SK-N-SH (cell line): ENCODE data around the gene CCDC68. TPM values are rescaled to one million over a fixed set of nuclear protein-coding genes. Genes with fewer than 3 reads are reported as not detected.
A peak's percentile ranks its signal among the peaks of the same experiment; 100 is the strongest.

Source experiments
- CTCF ChIA-PET: fragments of 300-600, 350-600 bp; formaldehyde crosslinking; extraction: SDS; loops from one replicate; lab custom pipeline; 2021; lab: Yijun Ruan, JAX
- POLR2A ChIA-PET: fragments of 350-600 bp; sonication (Branson Sonifier 250); formaldehyde crosslinking; extraction: SDS; loops from one replicate; lab custom pipeline; 2020; ENCODE audit warnings: antibody characterized with exemption, inconsistent platforms; lab: Yijun Ruan, JAX
- DNase-seq: peaks from one replicate; pipeline ENCODE4 v3.0.0; 2012
- H2AFZ ChIP-seq: fragments of 200-600 bp; sonication (generic); 2 replicates; pipeline ENCODE4 v1.8.1; 2016; ENCODE audit warnings: antibody characterized with exemption, mild to moderate bottlenecking, low read depth
- H3F3A ChIP-seq: fragments of 200-600 bp; sonication (generic); replicated peaks from 2 replicates; pipeline ENCODE3; 2016; ENCODE audit warnings: antibody characterized with exemption, mild to moderate bottlenecking; ENCODE audit not compliant: insufficient read depth
- H3K27ac ChIP-seq, 2 experiments: fragments of 200-500 bp in 1 of 2; fragments of 200-600 bp in 1 of 2; sonication (Bioruptor generic) in 1 of 2; sonication (generic), shearing (Covaris generic) in 1 of 2; 2 replicates each; pipeline versions ENCODE4 v1.5.1 to v1.6.1; 2014 to 2016; ENCODE audit warnings: low read depth in 2 of 2, inconsistent platforms in 1 of 2, low read length in 1 of 2, mild to moderate bottlenecking in 1 of 2, mixed read lengths in 1 of 2
- H3K27me3 ChIP-seq: fragments of 200-600 bp; sonication (generic), shearing (Covaris generic); 2 replicates; pipeline ENCODE4 v1.6.1; 2016; ENCODE audit warnings: mixed run types; ENCODE audit not compliant: insufficient read depth
- H3K36me3 ChIP-seq, 2 experiments: fragments of 200-500 bp in 1 of 2; fragments of 200-600 bp in 1 of 2; sonication (Bioruptor generic) in 1 of 2; sonication (generic) in 1 of 2; replicated peaks in 1 of 2; 2 replicates each; pipeline versions ENCODE3 to v1.5.1; 2014 to 2016; ENCODE audit warnings: low read length in 1 of 2, mild to moderate bottlenecking in 1 of 2; ENCODE audit not compliant: insufficient read depth in 2 of 2, control insufficient read depth in 1 of 2
- H3K4me1 ChIP-seq, 2 experiments: fragments of 200-500 bp in 1 of 2; fragments of 200-600 bp in 1 of 2; sonication (Bioruptor generic) in 1 of 2; sonication (generic), shearing (Covaris generic) in 1 of 2; 2 replicates each; pipeline versions ENCODE4 v1.5.1 to v1.6.1; 2014 to 2016; ENCODE audit warnings: low read depth in 1 of 2, low read length in 1 of 2, mixed run types in 1 of 2; ENCODE audit not compliant: insufficient read depth in 2 of 2, control insufficient read depth in 1 of 2
- H3K4me2 ChIP-seq: fragments of 200-600 bp; sonication (generic), shearing (Covaris generic); 2 replicates; pipeline ENCODE4 v1.6.1; 2017; ENCODE audit warnings: mixed run types
- H3K4me3 ChIP-seq, 2 experiments: fragments of 200-500 bp in 1 of 2; fragments of 200-600 bp in 1 of 2; sonication (Bioruptor generic) in 1 of 2; sonication (generic), shearing (Covaris generic) in 1 of 2; 2 replicates each; pipeline versions ENCODE4 v1.5.1 to v1.8.1; 2014 to 2016; ENCODE audit warnings: low read depth in 2 of 2, inconsistent platforms in 1 of 2, low read length in 1 of 2, mild to moderate bottlenecking in 1 of 2, mixed read lengths in 1 of 2, moderate library complexity in 1 of 2
- H3K79me2 ChIP-seq: fragments of 200-600 bp; sonication (generic); 2 replicates; pipeline ENCODE4 v1.8.1; 2017; ENCODE audit warnings: mild to moderate bottlenecking; ENCODE audit not compliant: insufficient read depth
- H3K9ac ChIP-seq: fragments of 200-600 bp; sonication (generic); 2 replicates; pipeline ENCODE4 v1.6.1; 2017; ENCODE audit warnings: mixed run types
- H3K9me2 ChIP-seq: fragments of 200-600 bp; sonication (generic); 2 replicates; pipeline ENCODE4 v1.6.1; 2017; ENCODE audit warnings: mixed run types
- H3K9me3 ChIP-seq: fragments of 200-600 bp; sonication (generic); 2 replicates; pipeline ENCODE4 v1.6.1; 2017; ENCODE audit warnings: mixed run types, mild to moderate bottlenecking, moderate library complexity
- H4K20me1 ChIP-seq: fragments of 200-600 bp; sonication (generic); 2 replicates; pipeline ENCODE4 v1.6.1; 2017; ENCODE audit warnings: mild to moderate bottlenecking, mixed run types; ENCODE audit not compliant: insufficient read depth
- CHD2 ChIP-seq: fragments of 150-350 bp; IDR thresholded peaks from 2 replicates; pipeline ENCODE4 v1.6.1; 2018; ENCODE audit warnings: low read length; ENCODE audit not compliant: partially characterized antibody
- FOSL2 ChIP-seq: IDR thresholded peaks from 2 replicates; pipeline ENCODE4 v1.4.0; 2012; ENCODE audit warnings: low read depth, mild to moderate bottlenecking, moderate library complexity, borderline replicate concordance
- IRF3 ChIP-seq: fragments of 150-350 bp; IDR thresholded peaks from 2 replicates; pipeline ENCODE4 v1.6.1; 2016; ENCODE audit warnings: mild to moderate bottlenecking, low read depth, low read length
- RAD21 ChIP-seq: IDR thresholded peaks from 2 replicates; pipeline ENCODE4 v1.6.1; 2012; ENCODE audit warnings: mild to moderate bottlenecking, low read length
- REST ChIP-seq: IDR thresholded peaks from 2 replicates; pipeline ENCODE4 v1.6.1; 2012; ENCODE audit warnings: mild to moderate bottlenecking, low read depth, low read length, moderate library complexity
- TCF12 ChIP-seq: IDR thresholded peaks from 2 replicates; pipeline ENCODE4 v1.4.0; 2012
- ZBTB33 ChIP-seq: IDR thresholded peaks from 2 replicates; pipeline ENCODE4 v1.4.0; 2012; ENCODE audit warnings: low read depth, borderline replicate concordance
- WGBS: methylation state at CpG from one replicate; pipeline ENCODE4 v1.1.6; 2017; ENCODE audit warnings: low lambda C conversion rate; 5-methylcytosine and 5-hydroxymethylcytosine counted together
- polyA plus RNA-seq, 3 experiments: library from polyadenylated mRNA; depleted of rRNA; stranded (reverse); fragments of >200 nt; gene quantifications; 2 replicates each; pipeline ENCODE4 v1.2.3, GENCODE V29; 2012
- TF ChIP-seq, protein P1 (sequence below): IDR thresholded peaks from 2 replicates; pipeline ENCODE4 v1.4.0; 2012; ENCODE audit warnings: low read depth

CCDC68 gene
- polyA plus RNA-seq, 1 of the 3 experiments (the other 2 are of a cell fraction), result not detected

DNA sequence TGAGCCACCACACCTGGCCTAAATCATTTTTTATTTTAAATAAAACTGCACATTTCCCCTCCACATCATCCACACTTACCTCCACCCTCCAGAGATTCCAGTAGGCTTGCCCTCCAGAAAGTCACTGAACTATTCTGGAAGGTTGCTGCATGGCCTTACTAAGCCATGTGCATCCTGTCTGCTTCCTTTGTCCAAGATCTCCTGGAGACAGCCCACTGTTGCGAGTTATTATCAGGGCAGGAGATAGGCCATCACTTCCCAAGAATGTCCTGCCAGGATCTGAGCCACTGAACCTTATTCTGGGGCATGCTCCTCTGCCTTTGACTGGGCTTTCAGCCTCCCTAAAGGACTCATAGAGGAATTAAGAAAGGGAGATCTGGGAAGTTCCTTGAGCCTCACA, 26.8 kb downstream of the CCDC68 start:
- WGBS, result 92% methylated on average over 1 of the region's 1 CpG
- Histone ChIP-seq H3K4me1 (peaks cover 0 to 4% of the 10 kb centered on the region in 2 experiments; a peak in 1 of 4 replicates), H3K36me3 (no peaks in the 10 kb centered on the region), H3K9me3 (no peaks in the 10 kb centered on the region), H3K4me3 (no peak overlapping the region), H3K27me3 (no peaks in the 10 kb centered on the region), H3K79me2 (no peaks in the 10 kb centered on the region)
- DNase-seq, result no peak
- CTCF ChIA-PET, result interaction anchor here (0.9 kb wide), 1 partner anchor 214 kb away, joined by 3 read pairs; no protein-coding TSS in a partner anchor
- TF ChIP-seq IRF3 (no peak), ZBTB33 (no peak), REST (no peak), FOSL2 (no peak), CHD2 (no peak)
- TF ChIP-seq, protein P1, sequence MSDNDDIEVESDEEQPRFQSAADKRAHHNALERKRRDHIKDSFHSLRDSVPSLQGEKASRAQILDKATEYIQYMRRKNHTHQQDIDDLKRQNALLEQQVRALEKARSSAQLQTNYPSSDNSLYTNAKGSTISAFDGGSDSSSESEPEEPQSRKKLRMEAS, result no peak
- TF ChIP-seq, all 33 proteins: peak for 0
- POLR2A ChIA-PET, result no interaction called here
- H3K9ac ChIP-seq, result no peak overlapping the region
- H2AFZ ChIP-seq, result no peak overlapping the region
- H3F3A ChIP-seq, result no peaks in the 10 kb centered on the region
- H3K4me2 ChIP-seq, result no peak overlapping the region
- H3K9me2 ChIP-seq, result no peaks in the 10 kb centered on the region
- no peak overlapping the region for H3K27ac ChIP-seq
- no peaks in the 10 kb centered on the region for H4K20me1 ChIP-seq

GRCh38 chr18:54931152-54931551, 28.1 kb downstream of the CCDC68 start:
- H3K9me2 ChIP-seq, result no peaks in the 10 kb centered on the region
- H3K4me1 ChIP-seq, result 0 out of 4 replicates have a peak, but pooled peaks cover 0 to 4% of the 10 kb centered on the region in 2 experiments
- H3K27ac ChIP-seq, result no peak overlapping the region
- H3K36me3 ChIP-seq, result no peaks in the 10 kb centered on the region
- 94% methylated on average over 4 of the region's 4 CpGs for WGBS
- H3K9me3 ChIP-seq, result no peaks in the 10 kb centered on the region
- no peaks in the 10 kb centered on the region for H4K20me1 ChIP-seq
- no peaks in the 10 kb centered on the region for H3K79me2 ChIP-seq
- no peak overlapping the region for H3K4me2 ChIP-seq
- no peak overlapping the region for H3K4me3 ChIP-seq
- no peaks in the 10 kb centered on the region for H3F3A ChIP-seq
- ChIA-PET CTCF (no interaction called here), POLR2A (no interaction called here)
- no peak overlapping the region for H2AFZ ChIP-seq
- no peak for DNase-seq
- H3K27me3 ChIP-seq, result no peaks in the 10 kb centered on the region
- no peak overlapping the region for H3K9ac ChIP-seq
- TF ChIP-seq RAD21 (peak; percentile 20; the same call in 1 of the 2 replicates), TCF12 (no peak)
